ENCODE results near the gene SPRING1.

- TF ChIP-seq CTCF (IDR thresholded peaks at IDR 0.05) = no peak
- no peak for TF ChIP-seq EZH2 (IDR thresholded peaks at IDR 0.05; ENCODE audit: borderline replicate concordance, insufficient read depth, low read depth, low read length, poor library complexity, severe bottlenecking)
Measured at GRCh38 chr12:116693286-116694227, 44.3 kb downstream of the SPRING1 start.

All from B cell (primary cell).